Right lobe of liver (tissue), 4 donors: ENCODE results near the gene COL4A1.

ENCODE experiments used
- POLR2A ChIP-seq: fragments of 450-650 bp; IDR thresholded peaks from one replicate; pipeline ENCODE4 v1.6.1; 2017; ENCODE audit warnings: antibody characterized with exemption, mild to moderate bottlenecking
- TF ChIP-seq, protein P1 (sequence below), 4 donors: fragments of 200-600 bp in 3 of 4; fragments of 450-650 bp in 1 of 4; IDR thresholded peaks; one replicate each; pipeline versions ENCODE4 v1.5.1 to v1.8.0; 2016 to 2022; ENCODE audit warnings: antibody characterized with exemption in 4 of 4, mild to moderate bottlenecking in 2 of 4
- donor health status: DM: no; HTN: no; CAD: no.
- donor health status: DM: no; HTN: no; CAD: no.
- donor health status: DM: no; HTN: yes; CAD: no.

DNA sequence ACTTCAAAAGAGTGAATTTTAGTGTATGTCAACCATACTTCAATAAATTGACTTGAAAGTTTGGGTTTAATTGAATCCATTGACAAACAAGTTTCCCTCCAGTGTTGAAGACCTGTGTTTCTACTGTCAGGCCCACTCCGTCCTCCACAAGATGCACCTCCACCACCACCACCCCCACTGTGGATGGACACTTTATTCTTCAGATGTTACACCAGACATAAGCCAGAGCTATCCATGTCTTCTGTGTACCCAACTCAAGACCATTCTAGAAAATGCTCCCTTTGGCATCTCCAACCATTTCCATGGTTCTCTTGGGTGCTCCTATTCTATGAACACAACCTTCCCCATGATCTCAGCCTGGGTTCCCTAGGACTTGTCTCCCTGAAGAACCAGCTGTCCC, 207.0 kb downstream of the COL4A1 start:
- TF ChIP-seq, protein P1, sequence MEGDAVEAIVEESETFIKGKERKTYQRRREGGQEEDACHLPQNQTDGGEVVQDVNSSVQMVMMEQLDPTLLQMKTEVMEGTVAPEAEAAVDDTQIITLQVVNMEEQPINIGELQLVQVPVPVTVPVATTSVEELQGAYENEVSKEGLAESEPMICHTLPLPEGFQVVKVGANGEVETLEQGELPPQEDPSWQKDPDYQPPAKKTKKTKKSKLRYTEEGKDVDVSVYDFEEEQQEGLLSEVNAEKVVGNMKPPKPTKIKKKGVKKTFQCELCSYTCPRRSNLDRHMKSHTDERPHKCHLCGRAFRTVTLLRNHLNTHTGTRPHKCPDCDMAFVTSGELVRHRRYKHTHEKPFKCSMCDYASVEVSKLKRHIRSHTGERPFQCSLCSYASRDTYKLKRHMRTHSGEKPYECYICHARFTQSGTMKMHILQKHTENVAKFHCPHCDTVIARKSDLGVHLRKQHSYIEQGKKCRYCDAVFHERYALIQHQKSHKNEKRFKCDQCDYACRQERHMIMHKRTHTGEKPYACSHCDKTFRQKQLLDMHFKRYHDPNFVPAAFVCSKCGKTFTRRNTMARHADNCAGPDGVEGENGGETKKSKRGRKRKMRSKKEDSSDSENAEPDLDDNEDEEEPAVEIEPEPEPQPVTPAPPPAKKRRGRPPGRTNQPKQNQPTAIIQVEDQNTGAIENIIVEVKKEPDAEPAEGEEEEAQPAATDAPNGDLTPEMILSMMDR (IDR thresholded peaks at IDR 0.05): no peak
- TF ChIP-seq POLR2A: no peak
